AG04450 (cell line): ENCODE results near the gene CCDC167. TPM values are rescaled to one million over a fixed set of nuclear protein-coding genes. Genes with fewer than 3 reads are reported as not detected.

Experiments used
- CTCF ChIA-PET: fragments of 300-600, 350-600 bp; formaldehyde crosslinking; extraction: SDS; loops from one replicate; lab custom pipeline; 2022; ENCODE audit warnings: antibody characterized with exemption, inconsistent platforms; lab: Charles Lee
- POLR2A ChIA-PET: fragments of 350-600 bp; formaldehyde crosslinking; extraction: SDS; loops from one replicate; lab custom pipeline; 2021; ENCODE audit warnings: antibody characterized with exemption, inconsistent platforms; lab: Yijun Ruan, JAX
- DNase-seq: peaks from one replicate; pipeline ENCODE4 v3.0.0-alpha.2; 2011; ENCODE audit warnings: low read depth, low spot score
- H3K27ac ChIP-seq: one replicate; pipeline ENCODE4 v1.5.1; 2012; ENCODE audit warnings: low read depth, low read length, control low read depth
- H3K27me3 ChIP-seq: one replicate; pipeline ENCODE4 v1.6.0; 2012; ENCODE audit warnings: low read length; ENCODE audit not compliant: control insufficient read depth, insufficient read depth
- H3K4me3 ChIP-seq: 2 replicates; pipeline ENCODE4 v1.5.1; 2011; ENCODE audit warnings: mild to moderate bottlenecking, low read depth, low read length, control low read depth
- H3K9me3 ChIP-seq: 2 replicates; pipeline ENCODE4 v1.5.1; 2012; ENCODE audit warnings: low read length; ENCODE audit not compliant: control insufficient read depth, insufficient read depth
- polyA plus RNA-seq: library from polyadenylated mRNA; depleted of rRNA; stranded (reverse); fragments of >200 nt; gene quantifications from 2 replicates; pipeline ENCODE4 v1.2.3, GENCODE V29; 2011
- TF ChIP-seq, protein P1 (sequence below): IDR thresholded peaks from 2 replicates; pipeline ENCODE4 v1.5.1; 2011; ENCODE audit warnings: low read depth, low read length, control low read depth, inconsistent platforms

CCDC167 gene
- polyA plus RNA-seq, 1 experiment: 27.3 TPM

DNA sequence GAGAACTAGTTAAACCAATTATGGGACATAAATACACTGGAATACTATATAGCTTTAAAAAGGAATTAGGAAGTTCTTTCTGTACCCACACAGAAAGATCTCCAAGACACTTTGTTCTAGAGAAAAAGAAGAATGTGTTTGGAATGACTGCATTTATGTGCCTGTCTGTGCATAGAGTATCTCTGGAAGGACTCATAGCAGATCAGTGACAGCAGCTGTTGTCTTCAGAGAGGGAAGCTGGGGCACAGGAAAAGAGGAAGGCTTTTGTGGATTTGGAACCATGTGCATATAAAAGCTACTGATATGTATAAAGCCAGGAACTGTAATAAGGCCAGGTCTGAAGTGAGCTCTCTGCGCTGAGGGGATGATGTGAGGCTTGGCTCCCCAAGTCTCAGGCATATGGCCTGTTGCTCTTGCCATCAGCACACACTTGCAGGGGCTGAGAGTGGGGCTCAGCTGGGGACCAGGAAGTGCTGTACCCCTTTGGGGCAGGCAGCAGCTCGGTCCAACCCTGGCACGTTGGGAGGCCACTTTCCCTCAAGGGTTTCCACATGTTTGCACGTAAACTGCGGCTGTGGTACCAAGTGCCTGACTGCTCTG lies 31.8 kb upstream of the CCDC167 start:
- DNase-seq: no peak
- CTCF ChIA-PET: interaction anchor here (1.4 kb wide), 1 partner anchor 34 kb away, joined by 3 read pairs; no protein-coding TSS in a partner anchor
- Histone ChIP-seq H3K27me3 (peaks cover 67% of the 10 kb centered on the region), H3K27ac (no peak overlapping the region), H3K9me3 (no peaks in the 10 kb centered on the region; the same call in 1 of the 2 replicates), H3K4me3 (no peak overlapping the region)
- POLR2A ChIA-PET: no interaction called here
- TF ChIP-seq, protein P1, sequence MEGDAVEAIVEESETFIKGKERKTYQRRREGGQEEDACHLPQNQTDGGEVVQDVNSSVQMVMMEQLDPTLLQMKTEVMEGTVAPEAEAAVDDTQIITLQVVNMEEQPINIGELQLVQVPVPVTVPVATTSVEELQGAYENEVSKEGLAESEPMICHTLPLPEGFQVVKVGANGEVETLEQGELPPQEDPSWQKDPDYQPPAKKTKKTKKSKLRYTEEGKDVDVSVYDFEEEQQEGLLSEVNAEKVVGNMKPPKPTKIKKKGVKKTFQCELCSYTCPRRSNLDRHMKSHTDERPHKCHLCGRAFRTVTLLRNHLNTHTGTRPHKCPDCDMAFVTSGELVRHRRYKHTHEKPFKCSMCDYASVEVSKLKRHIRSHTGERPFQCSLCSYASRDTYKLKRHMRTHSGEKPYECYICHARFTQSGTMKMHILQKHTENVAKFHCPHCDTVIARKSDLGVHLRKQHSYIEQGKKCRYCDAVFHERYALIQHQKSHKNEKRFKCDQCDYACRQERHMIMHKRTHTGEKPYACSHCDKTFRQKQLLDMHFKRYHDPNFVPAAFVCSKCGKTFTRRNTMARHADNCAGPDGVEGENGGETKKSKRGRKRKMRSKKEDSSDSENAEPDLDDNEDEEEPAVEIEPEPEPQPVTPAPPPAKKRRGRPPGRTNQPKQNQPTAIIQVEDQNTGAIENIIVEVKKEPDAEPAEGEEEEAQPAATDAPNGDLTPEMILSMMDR: no peak

DNA sequence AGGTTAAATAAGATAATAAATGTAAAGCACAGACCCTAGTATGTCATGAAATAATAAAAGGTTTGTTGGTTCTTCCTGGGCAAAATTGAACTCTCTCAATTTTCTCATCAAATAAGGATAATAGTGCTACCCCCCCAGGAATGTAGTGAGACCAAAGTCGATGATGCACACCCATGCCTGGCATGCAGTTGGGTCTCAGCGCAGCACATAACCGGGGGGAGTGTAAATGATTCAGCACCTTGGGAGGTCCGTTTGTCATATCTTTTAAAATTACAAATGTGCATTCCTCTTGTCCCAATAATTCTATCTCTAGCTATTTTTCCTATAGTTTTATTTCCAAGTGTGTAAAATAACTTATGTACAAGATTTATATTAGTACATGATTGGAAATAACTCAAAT lies 31.3 kb upstream of the CCDC167 start:
- Histone ChIP-seq H3K27me3 (peaks cover 62% of the 10 kb centered on the region), H3K27ac (no peak overlapping the region), H3K9me3 (no peaks in the 10 kb centered on the region; the same call in 1 of the 2 replicates), H3K4me3 (no peak overlapping the region)
- ChIA-PET CTCF (interaction anchor here (1.4 kb wide), 1 partner anchor 34 kb away, joined by 3 read pairs; no protein-coding TSS in a partner anchor), POLR2A (no interaction called here)
- no peak for DNase-seq
- TF ChIP-seq, protein P1: no peak

DNA sequence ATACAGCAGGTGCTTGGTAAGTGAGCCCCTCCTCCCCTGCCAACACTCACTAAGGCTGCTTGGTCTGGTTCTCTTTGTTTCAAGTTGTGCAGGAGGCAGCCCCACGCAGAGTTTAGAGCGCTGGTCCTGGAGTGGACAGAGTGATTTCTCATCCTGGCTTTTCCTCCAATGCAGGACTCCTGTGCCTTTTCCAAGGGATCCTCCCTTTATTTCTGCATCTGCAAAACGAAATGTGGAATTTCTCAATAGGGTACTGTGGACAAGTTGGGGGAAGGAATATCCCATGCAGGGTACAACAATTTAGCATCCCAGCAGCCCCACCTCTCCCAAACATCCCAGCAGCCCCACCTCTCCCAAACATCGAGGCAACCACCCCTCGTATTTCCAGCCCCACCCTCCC lies 30.6 kb upstream of the CCDC167 start:
- no peak overlapping the region for H3K27ac ChIP-seq
- DNase-seq: no peak
- ChIA-PET CTCF (interaction anchor here (0.6 kb wide), 1 partner anchor 36 kb away, joined by 3 read pairs; no protein-coding TSS in a partner anchor), POLR2A (no interaction called here)
- peaks cover 58% of the 10 kb centered on the region for H3K27me3 ChIP-seq
- TF ChIP-seq, protein P1: no peak
- H3K4me3 ChIP-seq: no peak overlapping the region
- H3K9me3 ChIP-seq: no peaks in the 10 kb centered on the region

DNA sequence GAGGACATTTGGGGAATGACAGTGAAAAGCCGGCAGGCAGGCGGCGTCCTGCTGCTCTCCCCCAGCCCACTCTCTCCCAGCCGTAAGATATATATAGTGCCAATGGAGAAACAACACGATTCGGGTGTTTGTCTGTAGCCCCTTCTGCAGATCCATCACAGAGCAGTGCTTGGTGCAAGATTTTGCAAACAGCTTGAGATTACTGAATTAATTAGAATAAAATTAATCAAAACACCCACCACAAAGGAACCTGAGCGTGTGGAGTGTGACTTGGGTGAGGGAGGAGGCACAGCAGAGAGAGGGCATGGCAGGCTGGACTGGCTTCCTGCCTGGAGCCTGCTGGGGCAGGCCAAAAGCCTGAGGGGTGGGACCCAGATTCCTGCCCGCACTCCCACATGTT lies 28.8 kb upstream of the CCDC167 start:
- H3K4me3 ChIP-seq: no peak overlapping the region
- CTCF ChIA-PET: no interaction called here
- H3K27me3 ChIP-seq: peaks cover 43% of the 10 kb centered on the region
- TF ChIP-seq, protein P1: no peak
- no peak for DNase-seq
- no peak overlapping the region for H3K27ac ChIP-seq
- POLR2A ChIA-PET: no interaction called here
- no peaks in the 10 kb centered on the region for H3K9me3 ChIP-seq
